Endodermal cell (in vitro differentiated cells): ENCODE measurements around the gene CDON. TPM values are rescaled to one million over a fixed set of nuclear protein-coding genes. Genes with fewer than 3 reads are reported as not detected.

Experiments
- DNase-seq: peaks from one replicate; pipeline ENCODE4 v3.0.0-alpha.2; 2017
- H3K27ac ChIP-seq: 2 replicates; pipeline ENCODE4 v1.5.1; 2013; ENCODE audit warnings: mild to moderate bottlenecking, low read depth, low read length, moderate library complexity
- H3K27me3 ChIP-seq: 2 replicates; pipeline ENCODE4 v1.6.1; 2013; ENCODE audit warnings: mild to moderate bottlenecking, low read length, moderate library complexity; ENCODE audit not compliant: insufficient read depth, control insufficient read depth, poor library complexity, severe bottlenecking
- H3K36me3 ChIP-seq: 2 replicates; pipeline ENCODE4 v1.7.0; 2013; ENCODE audit warnings: mild to moderate bottlenecking, low read length, moderate library complexity; ENCODE audit not compliant: control insufficient read depth, insufficient read depth
- H3K4me1 ChIP-seq: one replicate; pipeline ENCODE4 v1.7.0; 2013; ENCODE audit warnings: low read length; ENCODE audit not compliant: control insufficient read depth, insufficient read depth
- H3K4me3 ChIP-seq: 2 replicates; pipeline ENCODE4 v1.5.1; 2013; ENCODE audit warnings: mild to moderate bottlenecking, low read length, moderate library complexity
- H3K9ac ChIP-seq: 2 replicates; pipeline ENCODE4 v1.6.1; 2013; ENCODE audit warnings: mild to moderate bottlenecking, low read length, moderate library complexity; ENCODE audit not compliant: poor library complexity, severe bottlenecking; ENCODE audit errors: extremely low read depth
- H3K9me3 ChIP-seq: 2 replicates; pipeline ENCODE4 v1.6.1; 2013; ENCODE audit warnings: mild to moderate bottlenecking, low read length, moderate library complexity; ENCODE audit not compliant: control insufficient read depth
- H3K27ac Mint-ChIP-seq: 2 replicates; pipeline ENCODE4 v1.8.0; 2020; ENCODE audit warnings: mixed read lengths
- H3K27me3 Mint-ChIP-seq: 2 replicates; pipeline ENCODE4 v1.8.0; 2021; ENCODE audit warnings: mild to moderate bottlenecking, mixed read lengths; ENCODE audit not compliant: insufficient read depth
- H3K36me3 Mint-ChIP-seq: 2 replicates; pipeline ENCODE4 v1.8.0; 2020; ENCODE audit warnings: low read depth, mixed read lengths
- H3K4me1 Mint-ChIP-seq: 2 replicates; pipeline ENCODE4 v1.8.0; 2020; ENCODE audit warnings: mixed read lengths
- H3K4me3 Mint-ChIP-seq: 2 replicates; pipeline ENCODE4 v1.8.0; 2020; ENCODE audit warnings: mild to moderate bottlenecking, moderate library complexity, mixed read lengths
- H3K9me3 Mint-ChIP-seq: 2 replicates; pipeline ENCODE4 v1.8.0; 2020; ENCODE audit warnings: mild to moderate bottlenecking, mixed read lengths
- CTCF ChIP-seq: fragments of 200-600 bp; sonication (generic); conservative IDR thresholded peaks from 2 replicates; pipeline ENCODE4 v1.5.0; 2021; ENCODE audit warnings: antibody characterized with exemption, mild to moderate bottlenecking
- WGBS, 2 experiments: methylation state at CpG; one replicate each; pipeline versions ENCODE4 v1.1.5 to v1.1.7; 2013; ENCODE audit warnings: missing lambda C conversion rate in 2 of 2, mixed read lengths in 1 of 2; ENCODE audit not compliant: insufficient coverage in 1 of 2, insufficient read length in 1 of 2; 5-methylcytosine and 5-hydroxymethylcytosine counted together
- total RNA-seq, 2 donors: library from RNA; stranded (reverse); fragmentation: NEBNext Ultra II Directional in 1 of 2; extraction: Animal tissue kit (Norgen Biotek cat#: 25700) in 1 of 2; gene quantifications; 2 replicates in 1 of 2; 3 replicates in 1 of 2; pipeline ENCODE4 v1.2.1, GENCODE V29; 2021

Gene CDON
- total RNA-seq, 2 donors from 2014 or later = 19.2 to 24.5 TPM

- Mint-ChIP-seq H3K4me3 (no peak overlapping the region), H3K36me3 (no peaks in the 10 kb centered on the region), H3K4me1 (peaks cover 27% of the 10 kb centered on the region), H3K9me3 (no peaks in the 10 kb centered on the region), H3K27ac (no peak overlapping the region), H3K27me3 (peaks cover 9% of the 10 kb centered on the region)
- 82 to 86% methylated on average over 10 to 14 of the region's 14 CpGs for WGBS, 2 experiments
- no peak overlapping the region for H3K27ac ChIP-seq
- H3K9me3 ChIP-seq = no peaks in the 10 kb centered on the region
- H3K36me3 ChIP-seq = no peaks in the 10 kb centered on the region
- H3K27me3 ChIP-seq = peaks cover 5% of the 10 kb centered on the region
- H3K9ac ChIP-seq = no peak overlapping the region
- TF ChIP-seq CTCF = no peak
- H3K4me3 ChIP-seq = no peak overlapping the region
- peaks cover 2% of the 10 kb centered on the region for H3K4me1 ChIP-seq
- DNase-seq = peak; percentile 52
Measured at GRCh38 chr11:126105022-126105747, 42.5 kb upstream of the CDON start.

GRCh38 chr11:126104420-126104819 lies 41.8 kb upstream of the CDON start:
- Histone ChIP-seq H3K27me3 (peaks cover 5% of the 10 kb centered on the region), H3K4me3 (no peak overlapping the region), H3K27ac (peak overlapping the region; percentile 68), H3K9me3 (no peaks in the 10 kb centered on the region), H3K36me3 (no peaks in the 10 kb centered on the region), H3K9ac (no peak overlapping the region), H3K4me1 (peaks cover 2% of the 10 kb centered on the region)
- DNase-seq = peak; percentile 93
- Mint-ChIP-seq H3K27ac (no peak overlapping the region), H3K4me1 (peaks cover 29% of the 10 kb centered on the region), H3K4me3 (no peak overlapping the region), H3K27me3 (peaks cover 9% of the 10 kb centered on the region), H3K9me3 (no peaks in the 10 kb centered on the region), H3K36me3 (no peaks in the 10 kb centered on the region)
- no peak for TF ChIP-seq CTCF
- WGBS, 2 experiments = 0 to 8% methylated on average over 4 to 6 of the region's 6 CpGs

GRCh38 chr11:126103150-126103549 lies 40.5 kb upstream of the CDON start:
- H3K9ac ChIP-seq = no peak overlapping the region
- no peak overlapping the region for H3K4me3 ChIP-seq
- no peak overlapping the region for H3K27ac ChIP-seq
- H3K4me1 ChIP-seq = peaks cover 2% of the 10 kb centered on the region
- Mint-ChIP-seq H3K27ac (no peak overlapping the region), H3K4me3 (no peak overlapping the region), H3K27me3 (peaks cover 11% of the 10 kb centered on the region), H3K9me3 (no peaks in the 10 kb centered on the region), H3K4me1 (peaks cover 29% of the 10 kb centered on the region), H3K36me3 (no peaks in the 10 kb centered on the region)
- no peak for TF ChIP-seq CTCF
- no peaks in the 10 kb centered on the region for H3K9me3 ChIP-seq
- WGBS, 2 experiments = 74 to 86% methylated on average over 3 to 5 of the region's 5 CpGs
- no peaks in the 10 kb centered on the region for H3K36me3 ChIP-seq
- peaks cover 6% of the 10 kb centered on the region for H3K27me3 ChIP-seq
- no peak for DNase-seq
